Measurements from ENCODE around the gene PRKCH. TPM values are rescaled to one million over a fixed set of nuclear protein-coding genes. Genes with fewer than 3 reads are reported as not detected.
"Not testable (repeated sequence)": the region's sequence is repeated elsewhere in the genome, so short reads cannot be mapped to it uniquely, and the experiment has no call there.

PRKCH gene
- total RNA-seq, 1 donor from 2014 or later: 145 TPM

GRCh38 chr14:61319086-61319485 lies 2.3 kb upstream of the PRKCH start:
- Mint-ChIP-seq H3K27ac (no peak overlapping the region), H3K36me3 (ENCODE audit: low read depth) (peaks cover 13% of the 10 kb centered on the region), H3K9me3 (peaks cover 8% of the 10 kb centered on the region), H3K4me3 (no peak overlapping the region), H3K27me3 (ENCODE audit: insufficient read depth) (no peaks in the 10 kb centered on the region), H3K4me1 (ENCODE audit: low read depth) (peaks cover 10% of the 10 kb centered on the region)
- intact Hi-C loops (cut with micrococcal nuclease): no loop called here
- no peak for DNase-seq (ENCODE audit: low spot score)

GRCh38 chr14:61319706-61320105 lies 1.7 kb upstream of the PRKCH start:
- peaks cover 16% of the 10 kb centered on the region for H3K36me3 Mint-ChIP-seq (ENCODE audit: low read depth)
- no peak overlapping the region for H3K27ac Mint-ChIP-seq
- peaks cover 14% of the 10 kb centered on the region for H3K4me1 Mint-ChIP-seq (ENCODE audit: low read depth)
- H3K9me3 Mint-ChIP-seq: peaks cover 1% of the 10 kb centered on the region
- no peak for DNase-seq (ENCODE audit: low spot score)
- no peak overlapping the region for H3K4me3 Mint-ChIP-seq
- intact Hi-C loops (cut with micrococcal nuclease): loop anchor here (2.0 to 10.0 kb wide), 4 partner anchors 23 to 1225 kb away; partner anchors contain the start of genes PCNX4 and TMEM30B
- no peaks in the 10 kb centered on the region for H3K27me3 Mint-ChIP-seq (ENCODE audit: insufficient read depth)

- Mint-ChIP-seq H3K36me3 (ENCODE audit: low read depth) (peaks cover 19% of the 10 kb centered on the region), H3K4me1 (ENCODE audit: low read depth) (peaks cover 19% of the 10 kb centered on the region)
- not testable (repeated sequence) for H3K27ac Mint-ChIP-seq; H3K27me3 Mint-ChIP-seq (ENCODE audit: insufficient read depth); DNase-seq (ENCODE audit: low spot score); H3K4me3 Mint-ChIP-seq; H3K9me3 Mint-ChIP-seq
- intact Hi-C loops (cut with micrococcal nuclease): loop anchor here (2.0 to 10.0 kb wide), 4 partner anchors 23 to 1225 kb away; partner anchors contain the start of genes PCNX4 and TMEM30B
Measured at GRCh38 chr14:61320170-61320569, 1.2 kb upstream of the PRKCH start.

GRCh38 chr14:61320806-61321384 lies 484 bp upstream of the PRKCH start:
- Mint-ChIP-seq H3K9me3 (no peaks in the 10 kb centered on the region), H3K27ac (peak overlapping the region; percentile 61), H3K27me3 (ENCODE audit: insufficient read depth) (no peaks in the 10 kb centered on the region), H3K4me3 (peak overlapping the region; percentile 76), H3K36me3 (ENCODE audit: low read depth) (peaks cover 26% of the 10 kb centered on the region), H3K4me1 (ENCODE audit: low read depth) (peaks cover 26% of the 10 kb centered on the region)
- intact Hi-C loops (cut with micrococcal nuclease): loop anchor here (2.0 to 10.0 kb wide), 4 partner anchors 24 to 1226 kb away; partner anchors contain the start of genes PCNX4 and TMEM30B
- no peak for DNase-seq (ENCODE audit: low spot score)

- Mint-ChIP-seq H3K27me3 (ENCODE audit: insufficient read depth) (no peaks in the 10 kb centered on the region), H3K36me3 (ENCODE audit: low read depth) (peaks cover 35% of the 10 kb centered on the region), H3K9me3 (peaks cover 4% of the 10 kb centered on the region), H3K4me1 (ENCODE audit: low read depth) (peaks cover 39% of the 10 kb centered on the region), H3K4me3 (peak overlapping the region; percentile 93), H3K27ac (peak overlapping the region; percentile 95)
- intact Hi-C loops (cut with micrococcal nuclease): loop anchor here (5.0 to 10.0 kb wide), 3 partner anchors 35 to 1227 kb away; partner anchors contain the start of genes PCNX4 and TMEM30B
- DNase-seq (ENCODE audit: low spot score): no peak
Measured at GRCh38 chr14:61322011-61322798, 826 bp downstream of the PRKCH start.

- Mint-ChIP-seq H3K9me3 (peaks cover 4% of the 10 kb centered on the region), H3K4me1 (ENCODE audit: low read depth) (peaks cover 45% of the 10 kb centered on the region), H3K27me3 (ENCODE audit: insufficient read depth) (no peaks in the 10 kb centered on the region), H3K27ac (peak overlapping the region; percentile 95), H3K4me3 (peak overlapping the region; percentile 93), H3K36me3 (ENCODE audit: low read depth) (peaks cover 38% of the 10 kb centered on the region)
- DNase-seq (ENCODE audit: low spot score): no peak
- intact Hi-C loops (cut with micrococcal nuclease): loop anchor here (1.0 to 10.0 kb wide), 4 partner anchors 34 to 1228 kb away; partner anchors contain the start of genes PCNX4 and TMEM30B
Measured at GRCh38 chr14:61322799-61323290, 1.5 kb downstream of the PRKCH start.

GRCh38 chr14:61323970-61324369 lies 2.6 kb downstream of the PRKCH start:
- Mint-ChIP-seq H3K4me1 (ENCODE audit: low read depth) (peaks cover 55% of the 10 kb centered on the region), H3K36me3 (ENCODE audit: low read depth) (peaks cover 42% of the 10 kb centered on the region), H3K4me3 (peak overlapping the region; percentile 93), H3K9me3 (peaks cover 4% of the 10 kb centered on the region), H3K27ac (peak overlapping the region; percentile 95), H3K27me3 (ENCODE audit: insufficient read depth) (no peaks in the 10 kb centered on the region)
- no peak for DNase-seq (ENCODE audit: low spot score)
- intact Hi-C loops (cut with micrococcal nuclease): loop anchor here (1.0 to 10.0 kb wide), 4 partner anchors 33 to 1229 kb away; partner anchors contain the start of genes PCNX4 and TMEM30B

GRCh38 chr14:61325166-61325565 lies 3.8 kb downstream of the PRKCH start:
- no peak for DNase-seq (ENCODE audit: low spot score)
- peaks cover 67% of the 10 kb centered on the region for H3K4me1 Mint-ChIP-seq (ENCODE audit: low read depth)
- H3K4me3 Mint-ChIP-seq: peak overlapping the region; percentile 93
- intact Hi-C loops (cut with micrococcal nuclease): loop anchor here (5.0 to 10.0 kb wide), 3 partner anchors 223 to 1230 kb away; partner anchors contain the start of genes HIF1A and PCNX4
- peak overlapping the region; percentile 86 for H3K27ac Mint-ChIP-seq
- H3K9me3 Mint-ChIP-seq: peaks cover 4% of the 10 kb centered on the region
- no peaks in the 10 kb centered on the region for H3K27me3 Mint-ChIP-seq (ENCODE audit: insufficient read depth)
- H3K36me3 Mint-ChIP-seq (ENCODE audit: low read depth): peaks cover 47% of the 10 kb centered on the region

- intact Hi-C loops (cut with micrococcal nuclease): loop anchor here (1.0 to 10.0 kb wide), 8 partner anchors 16 to 1231 kb away; partner anchors contain the start of genes HIF1A and PCNX4
- no peaks in the 10 kb centered on the region for H3K27me3 Mint-ChIP-seq (ENCODE audit: insufficient read depth)
- peak overlapping the region; percentile 86 for H3K27ac Mint-ChIP-seq
- peak overlapping the region; percentile 93 for H3K4me3 Mint-ChIP-seq
- H3K36me3 Mint-ChIP-seq (ENCODE audit: low read depth): peaks cover 47% of the 10 kb centered on the region
- DNase-seq (ENCODE audit: low spot score): no peak
- peaks cover 4% of the 10 kb centered on the region for H3K9me3 Mint-ChIP-seq
- H3K4me1 Mint-ChIP-seq (ENCODE audit: low read depth): peaks cover 74% of the 10 kb centered on the region
Measured at GRCh38 chr14:61326146-61326545, 4.8 kb downstream of the PRKCH start.

GRCh38 chr14:61326847-61327246 lies 5.5 kb downstream of the PRKCH start:
- H3K4me1 Mint-ChIP-seq (ENCODE audit: low read depth): peaks cover 77% of the 10 kb centered on the region
- intact Hi-C loops (cut with micrococcal nuclease): loop anchor here (1.0 to 10.0 kb wide), 8 partner anchors 15 to 1232 kb away; partner anchors contain the start of genes HIF1A and PCNX4
- peak overlapping the region; percentile 86 for H3K27ac Mint-ChIP-seq
- no peaks in the 10 kb centered on the region for H3K27me3 Mint-ChIP-seq (ENCODE audit: insufficient read depth)
- peaks cover 47% of the 10 kb centered on the region for H3K36me3 Mint-ChIP-seq (ENCODE audit: low read depth)
- H3K9me3 Mint-ChIP-seq: peaks cover 4% of the 10 kb centered on the region
- DNase-seq (ENCODE audit: low spot score): no peak
- H3K4me3 Mint-ChIP-seq: peak overlapping the region; percentile 93

- Mint-ChIP-seq H3K27ac (peak overlapping the region; percentile 88), H3K4me1 (ENCODE audit: low read depth) (peaks cover 87% of the 10 kb centered on the region), H3K9me3 (peaks cover 4% of the 10 kb centered on the region), H3K4me3 (peak overlapping the region; percentile 72), H3K27me3 (ENCODE audit: insufficient read depth) (no peaks in the 10 kb centered on the region), H3K36me3 (ENCODE audit: low read depth) (peaks cover 36% of the 10 kb centered on the region)
- intact Hi-C loops (cut with micrococcal nuclease): loop anchor here (1.0 to 10.0 kb wide), 6 partner anchors 145 to 1234 kb away; partner anchors contain the start of genes HIF1A and PCNX4
- DNase-seq (ENCODE audit: low spot score): no peak
Measured at GRCh38 chr14:61328626-61329262, 7.4 kb downstream of the PRKCH start.

GRCh38 chr14:61329478-61330051 lies 8.2 kb downstream of the PRKCH start:
- Mint-ChIP-seq H3K36me3 (ENCODE audit: low read depth) (peaks cover 34% of the 10 kb centered on the region), H3K9me3 (peaks cover 4% of the 10 kb centered on the region)
- DNase-seq (ENCODE audit: low spot score): no peak

More at GRCh38 chr14:61329478-61330051, 8.2 kb downstream of the PRKCH start:
- Mint-ChIP-seq H3K27me3 (ENCODE audit: insufficient read depth) (no peaks in the 10 kb centered on the region), H3K4me3 (peak overlapping the region; percentile 72), H3K4me1 (ENCODE audit: low read depth) (peaks cover 88% of the 10 kb centered on the region), H3K27ac (peak overlapping the region; percentile 88)
- intact Hi-C loops (cut with micrococcal nuclease): loop anchor here (2.0 to 10.0 kb wide), 6 partner anchors 227 to 1235 kb away; partner anchors contain the start of genes HIF1A, PCNX4 and SNAPC1
